Measurements from ENCODE around the gene TRAF7.

DNA sequence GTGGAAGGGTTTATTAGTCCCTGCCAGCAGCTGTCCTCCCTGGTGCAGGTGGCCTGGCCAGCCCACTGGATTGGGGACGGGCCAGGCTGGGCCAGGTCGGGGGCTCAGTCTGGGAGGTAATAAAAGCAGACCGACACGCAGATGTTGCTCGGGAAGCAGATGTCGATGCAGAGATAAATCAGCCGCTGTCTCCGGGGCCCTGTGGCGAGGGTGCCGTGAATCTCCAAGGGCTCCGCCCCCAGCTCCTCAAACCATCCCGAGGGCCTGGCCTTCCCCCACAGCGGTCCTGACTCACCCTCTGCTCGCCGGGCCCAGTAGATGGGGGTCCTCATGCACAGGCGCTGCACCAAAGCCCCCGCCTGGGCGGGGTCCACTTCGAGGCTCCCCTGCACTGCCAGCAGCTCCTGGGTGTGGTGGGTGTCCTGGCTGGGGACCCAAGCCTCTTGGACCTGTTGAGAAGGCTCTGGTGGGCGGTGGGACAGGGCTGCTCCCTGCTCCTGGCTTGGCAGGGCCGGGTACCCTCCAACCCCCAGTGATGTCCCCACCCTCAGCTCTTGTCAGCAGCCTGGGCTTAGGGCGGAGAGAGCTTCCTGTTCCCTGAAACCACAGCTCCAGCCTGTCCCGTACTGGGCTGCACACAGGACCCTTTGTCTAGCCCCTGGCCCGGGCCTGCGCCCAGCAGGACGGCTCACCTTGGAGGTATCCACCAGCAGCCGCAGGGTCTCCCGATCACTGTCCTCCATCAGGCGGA lies 53.9 kb downstream of the TRAF7 start:
- TF ChIP-seq EP300 (IDR thresholded peaks at IDR 0.05), result no peak
- TF ChIP-seq, protein P1, sequence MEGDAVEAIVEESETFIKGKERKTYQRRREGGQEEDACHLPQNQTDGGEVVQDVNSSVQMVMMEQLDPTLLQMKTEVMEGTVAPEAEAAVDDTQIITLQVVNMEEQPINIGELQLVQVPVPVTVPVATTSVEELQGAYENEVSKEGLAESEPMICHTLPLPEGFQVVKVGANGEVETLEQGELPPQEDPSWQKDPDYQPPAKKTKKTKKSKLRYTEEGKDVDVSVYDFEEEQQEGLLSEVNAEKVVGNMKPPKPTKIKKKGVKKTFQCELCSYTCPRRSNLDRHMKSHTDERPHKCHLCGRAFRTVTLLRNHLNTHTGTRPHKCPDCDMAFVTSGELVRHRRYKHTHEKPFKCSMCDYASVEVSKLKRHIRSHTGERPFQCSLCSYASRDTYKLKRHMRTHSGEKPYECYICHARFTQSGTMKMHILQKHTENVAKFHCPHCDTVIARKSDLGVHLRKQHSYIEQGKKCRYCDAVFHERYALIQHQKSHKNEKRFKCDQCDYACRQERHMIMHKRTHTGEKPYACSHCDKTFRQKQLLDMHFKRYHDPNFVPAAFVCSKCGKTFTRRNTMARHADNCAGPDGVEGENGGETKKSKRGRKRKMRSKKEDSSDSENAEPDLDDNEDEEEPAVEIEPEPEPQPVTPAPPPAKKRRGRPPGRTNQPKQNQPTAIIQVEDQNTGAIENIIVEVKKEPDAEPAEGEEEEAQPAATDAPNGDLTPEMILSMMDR (IDR thresholded peaks at IDR 0.05), result no peak
- TF ChIP-seq POLR2A (IDR thresholded peaks at IDR 0.05; ENCODE audit: low read depth), result no peak
- no peak for TF ChIP-seq POLR2AphosphoS5 (IDR thresholded peaks at IDR 0.05)
